ENCODE data around the gene IQSEC3.

IQSEC3 gene

GRCh38 chr12:138898-139534 is 72.4 kb downstream of the IQSEC3 start:
- DNase-seq (ENCODE audit: low spot score), result no peak

- DNase-seq (ENCODE audit: low spot score), result no peak
Measured at GRCh38 chr12:139585-139984, 73.0 kb downstream of the IQSEC3 start.

GRCh38 chr12:140162-140561 is 73.6 kb downstream of the IQSEC3 start:
- DNase-seq (ENCODE audit: low spot score), result no peak

- no peak for DNase-seq (ENCODE audit: low spot score)
Measured at GRCh38 chr12:143964-144649, 77.5 kb downstream of the IQSEC3 start.

- DNase-seq (ENCODE audit: low spot score), result no peak
Measured at GRCh38 chr12:144650-145284, 78.2 kb downstream of the IQSEC3 start.

- DNase-seq (ENCODE audit: low spot score), result no peak
Measured at GRCh38 chr12:145369-145960, 78.9 kb downstream of the IQSEC3 start.

- DNase-seq (ENCODE audit: low spot score), result no peak
Measured at GRCh38 chr12:147242-147641, 80.7 kb downstream of the IQSEC3 start.

GRCh38 chr12:148676-149416 is 82.3 kb downstream of the IQSEC3 start:
- no peak for DNase-seq (ENCODE audit: low spot score)

GRCh38 chr12:151579-151978 is 85.0 kb downstream of the IQSEC3 start:
- DNase-seq (ENCODE audit: low spot score), result no peak

GRCh38 chr12:152440-152839 is 85.9 kb downstream of the IQSEC3 start:
- no peak for DNase-seq (ENCODE audit: low spot score)

- DNase-seq (ENCODE audit: low spot score), result peak; percentile 31
Measured at GRCh38 chr12:153080-153746, 86.6 kb downstream of the IQSEC3 start.

GRCh38 chr12:154058-154457 is 87.5 kb downstream of the IQSEC3 start:
- DNase-seq (ENCODE audit: low spot score), result no peak

- DNase-seq (ENCODE audit: low spot score), result no peak
Measured at GRCh38 chr12:155006-155405, 88.4 kb downstream of the IQSEC3 start.

- DNase-seq (ENCODE audit: low spot score), result no peak
Measured at GRCh38 chr12:155646-156045, 89.1 kb downstream of the IQSEC3 start.

GRCh38 chr12:156945-157344 is 90.4 kb downstream of the IQSEC3 start:
- no peak for DNase-seq (ENCODE audit: low spot score)

GRCh38 chr12:157644-158043 is 91.1 kb downstream of the IQSEC3 start:
- DNase-seq (ENCODE audit: low spot score), result no peak

GRCh38 chr12:159156-159782 is 92.7 kb downstream of the IQSEC3 start:
- no peak for DNase-seq (ENCODE audit: low spot score)

GRCh38 chr12:160858-161257 is 94.3 kb downstream of the IQSEC3 start:
- no peak for DNase-seq (ENCODE audit: low spot score)

- DNase-seq (ENCODE audit: low spot score), result no peak
Measured at GRCh38 chr12:161823-162222, 95.3 kb downstream of the IQSEC3 start.

GRCh38 chr12:162467-163307 is 96.1 kb downstream of the IQSEC3 start:
- no peak for DNase-seq (ENCODE audit: low spot score)
